Measurements from ENCODE around the gene ZDHHC14. TPM values are rescaled to one million over a fixed set of nuclear protein-coding genes. Genes with fewer than 3 reads are reported as not detected.

ZDHHC14 gene
- total RNA-seq, 1 donor from 2014 or later = 15.2 TPM

GRCh38 chr6:157635388-157636244 lies 254.6 kb downstream of the ZDHHC14 start:
- Histone ChIP-seq H3K9me3 (no peaks in the 10 kb centered on the region), H3K27me3 (no peaks in the 10 kb centered on the region), H3K4me1 (peaks cover 44% of the 10 kb centered on the region), H3K36me3 (no peaks in the 10 kb centered on the region), H3K27ac (peak overlapping the region; percentile 28), H3K4me3 (no peak overlapping the region)
- intact Hi-C loops (cut with DNase I) = no loop called here
- TF ChIP-seq POLR2AphosphoS5 (IDR thresholded peaks at IDR 0.05; ENCODE audit: insufficient read depth in 1 of 2, low read depth in 1 of 2) (peak in 1 of 2 donors; percentile 65), CTCF (IDR thresholded peaks at IDR 0.05) (no peak), POLR2A (IDR thresholded peaks at IDR 0.05) (no peak)
- DNase-seq (ENCODE audit: extremely low spot score in 2 of 2) = no peak

GRCh38 chr6:157637516-157637915 lies 256.5 kb downstream of the ZDHHC14 start:
- no peak for DNase-seq (ENCODE audit: extremely low spot score in 2 of 2)
- Histone ChIP-seq H3K4me3 (no peak overlapping the region), H3K36me3 (no peaks in the 10 kb centered on the region), H3K27ac (no peak overlapping the region), H3K4me1 (peaks cover 31% of the 10 kb centered on the region), H3K9me3 (no peaks in the 10 kb centered on the region), H3K27me3 (no peaks in the 10 kb centered on the region)
- intact Hi-C loops (cut with DNase I) = no loop called here
- TF ChIP-seq POLR2A (IDR thresholded peaks at IDR 0.05) = no peak
- TF ChIP-seq POLR2AphosphoS5 (IDR thresholded peaks at IDR 0.05; ENCODE audit: insufficient read depth in 1 of 2, low read depth in 1 of 2) = no peak
- no peak for TF ChIP-seq CTCF (IDR thresholded peaks at IDR 0.05)

DNA sequence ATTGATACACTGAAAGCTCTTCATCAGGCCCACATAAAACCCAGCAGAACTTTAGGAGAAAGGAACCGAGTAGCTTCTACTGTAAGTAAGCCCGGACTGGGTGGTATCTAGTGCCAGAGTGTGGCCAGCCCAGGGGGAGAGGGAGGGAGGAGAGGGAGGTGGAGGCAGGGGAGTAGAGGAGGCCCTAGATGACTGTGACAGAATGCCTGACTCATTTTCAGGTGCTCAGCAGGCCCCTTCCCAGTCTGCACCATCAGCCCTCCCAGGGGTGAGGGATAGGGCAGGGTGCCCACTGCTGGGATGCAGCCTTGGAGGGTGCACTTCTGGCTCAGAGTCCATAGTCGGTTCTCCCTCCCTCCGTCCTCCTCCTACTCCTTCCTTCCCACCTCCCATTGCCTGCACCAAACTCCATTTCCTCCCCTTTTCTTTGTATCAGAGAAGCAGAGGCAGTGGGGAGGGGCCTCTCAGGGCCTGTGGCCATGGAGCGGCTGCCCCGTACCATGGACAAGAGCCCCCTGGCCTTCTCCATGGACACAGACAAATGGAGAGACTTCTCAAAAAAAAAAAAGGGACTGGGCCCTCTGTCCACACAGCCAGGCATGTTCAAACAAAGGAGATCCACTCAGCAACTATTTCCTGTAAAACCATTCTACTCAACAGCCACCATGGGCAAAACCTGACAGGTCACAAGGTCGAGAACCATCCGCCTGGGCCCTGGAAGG lies 257.1 kb downstream of the ZDHHC14 start:
- no peak for DNase-seq (ENCODE audit: extremely low spot score in 2 of 2)
- intact Hi-C loops (cut with DNase I) = no loop called here
- Histone ChIP-seq H3K36me3 (no peaks in the 10 kb centered on the region), H3K27ac (no peak overlapping the region), H3K9me3 (no peaks in the 10 kb centered on the region), H3K27me3 (no peaks in the 10 kb centered on the region), H3K4me1 (peaks cover 27% of the 10 kb centered on the region), H3K4me3 (no peak overlapping the region)
- no peak for TF ChIP-seq CTCF (IDR thresholded peaks at IDR 0.05)
- no peak for TF ChIP-seq POLR2AphosphoS5 (IDR thresholded peaks at IDR 0.05; ENCODE audit: insufficient read depth in 1 of 2, low read depth in 1 of 2)
- no peak for TF ChIP-seq POLR2A (IDR thresholded peaks at IDR 0.05)

- TF ChIP-seq POLR2AphosphoS5 (IDR thresholded peaks at IDR 0.05; ENCODE audit: insufficient read depth in 1 of 2, low read depth in 1 of 2) (no peak), POLR2A (IDR thresholded peaks at IDR 0.05) (no peak), CTCF (IDR thresholded peaks at IDR 0.05) (no peak)
- Histone ChIP-seq H3K36me3 (no peaks in the 10 kb centered on the region), H3K4me1 (peaks cover 22% of the 10 kb centered on the region), H3K4me3 (no peak overlapping the region), H3K9me3 (no peaks in the 10 kb centered on the region), H3K27me3 (no peaks in the 10 kb centered on the region), H3K27ac (no peak overlapping the region)
- intact Hi-C loops (cut with DNase I) = no loop called here
- no peak for DNase-seq (ENCODE audit: extremely low spot score in 2 of 2)
Measured at GRCh38 chr6:157638779-157639178, 257.8 kb downstream of the ZDHHC14 start.

Measured in vagina (tissue), 2 donors.